Fibroblast of the conjunctiva (primary cell): ENCODE results near the gene CSGALNACT2.

Experiments used
- DNase-seq: peaks from one replicate; pipeline ENCODE4 v3.0.0-alpha.2; 2010; ENCODE audit warnings: low read depth

The CSGALNACT2 gene

DNA sequence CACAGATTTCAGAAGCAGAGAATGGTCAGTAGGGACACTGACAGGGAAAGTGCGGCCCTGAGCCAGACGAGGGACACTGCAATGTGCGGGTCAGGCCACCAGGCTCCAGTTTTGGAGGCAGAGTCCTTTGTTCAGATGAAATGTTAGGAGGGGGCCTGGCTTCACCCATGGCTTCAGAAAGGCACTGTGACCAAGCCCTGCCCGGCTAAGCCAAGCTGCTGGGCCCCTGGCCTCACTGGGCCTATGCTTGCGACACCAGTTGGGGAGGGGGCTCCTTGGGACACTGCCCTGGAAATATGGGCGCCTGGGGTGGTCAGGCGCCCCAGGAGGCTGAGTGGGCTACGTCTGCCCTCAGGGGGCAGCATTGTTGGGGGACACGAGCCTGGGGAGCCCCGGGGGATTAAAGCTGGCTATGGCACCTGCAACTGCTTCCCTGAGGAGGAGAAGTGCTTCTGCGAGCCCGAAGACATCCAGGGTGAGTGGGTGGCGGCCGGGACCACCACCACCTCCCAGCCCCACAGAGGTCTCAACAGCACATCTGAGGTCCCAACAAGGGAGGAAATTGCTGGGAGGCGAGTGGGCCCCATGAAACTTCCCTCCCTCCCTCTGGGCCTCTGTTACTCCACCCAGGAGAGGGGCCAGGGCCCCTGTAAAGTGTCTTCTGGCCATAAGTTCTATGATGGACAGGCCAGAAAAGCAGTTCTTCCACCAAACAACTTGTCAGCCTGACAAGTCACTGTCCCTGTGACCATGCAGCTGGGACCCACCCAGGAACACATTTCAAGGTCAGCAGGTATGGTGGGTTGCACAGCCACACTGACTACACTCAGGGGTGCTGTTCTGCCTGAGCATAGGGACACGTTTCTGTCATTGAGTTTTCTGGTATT lies 24.8 kb upstream of the CSGALNACT2 start:
- no peak for DNase-seq

DNA sequence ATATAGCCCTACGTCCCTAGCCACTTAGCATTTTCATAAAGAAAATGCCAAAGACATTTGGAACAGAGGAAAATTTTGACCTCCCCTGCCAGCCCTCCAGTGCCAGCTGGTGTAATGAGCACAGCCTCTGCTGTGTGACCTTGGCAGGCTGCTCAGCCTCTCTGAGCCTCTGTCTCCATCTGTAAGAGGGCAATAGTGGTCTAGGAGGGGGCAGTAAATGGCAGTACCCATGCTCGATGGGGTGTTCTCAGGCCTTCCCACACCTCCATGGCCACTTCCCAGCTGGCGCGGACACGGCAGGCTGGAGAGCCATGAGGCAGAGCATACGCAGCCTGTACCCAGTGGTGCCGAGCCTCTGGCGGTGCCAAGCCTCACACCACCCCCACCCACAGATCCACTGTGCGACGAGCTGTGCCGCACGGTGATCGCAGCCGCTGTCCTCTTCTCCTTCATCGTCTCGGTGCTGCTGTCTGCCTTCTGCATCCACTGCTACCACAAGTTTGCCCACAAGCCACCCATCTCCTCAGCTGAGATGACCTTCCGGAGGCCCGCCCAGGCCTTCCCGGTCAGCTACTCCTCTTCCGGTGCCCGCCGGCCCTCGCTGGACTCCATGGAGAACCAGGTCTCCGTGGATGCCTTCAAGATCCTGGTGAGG lies 24.0 kb upstream of the CSGALNACT2 start:
- no peak for DNase-seq

DNA sequence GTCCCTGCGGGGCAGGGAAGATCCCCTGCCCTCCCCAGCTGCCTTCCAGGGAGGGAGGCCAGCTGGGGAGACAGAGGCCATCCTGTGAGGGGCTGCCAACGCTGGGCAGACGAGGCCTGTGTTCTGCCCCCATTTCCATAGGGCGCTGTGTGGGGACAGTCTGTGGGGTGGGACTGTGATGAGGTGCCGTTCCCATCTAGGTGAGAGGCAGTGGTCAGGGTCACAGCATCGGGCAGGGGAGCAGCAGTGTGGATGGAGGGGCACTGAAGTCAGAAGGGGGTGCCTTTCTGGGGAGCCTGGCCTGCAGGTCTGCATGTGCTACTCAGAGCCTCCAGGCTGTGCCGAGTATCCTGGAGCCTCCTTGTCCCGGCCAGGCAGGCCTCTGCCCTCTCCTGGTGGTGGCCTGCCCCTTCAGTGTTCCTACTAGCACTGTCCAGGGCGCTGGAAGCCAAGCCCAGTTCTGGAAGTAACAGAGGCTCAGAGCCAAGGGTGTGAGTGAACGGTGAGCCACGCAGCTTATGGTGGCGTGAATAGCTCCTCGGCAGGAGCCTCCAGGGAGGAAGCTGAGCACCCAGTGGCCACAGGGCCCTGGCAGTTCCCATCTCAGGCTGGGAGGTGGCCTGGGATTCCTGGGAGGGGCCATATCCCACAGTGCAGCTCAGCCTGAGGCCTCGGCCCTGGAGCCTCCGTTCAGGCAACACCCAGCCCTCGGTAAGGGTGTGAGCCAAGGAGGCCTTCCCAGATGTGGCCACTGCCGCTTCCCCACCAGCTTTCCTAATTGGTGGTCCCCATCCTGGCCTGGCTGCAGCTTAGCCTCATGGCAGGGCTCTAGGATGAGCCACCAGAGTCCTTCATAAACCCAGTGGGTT lies 23.3 kb upstream of the CSGALNACT2 start:
- DNase-seq = no peak

DNA sequence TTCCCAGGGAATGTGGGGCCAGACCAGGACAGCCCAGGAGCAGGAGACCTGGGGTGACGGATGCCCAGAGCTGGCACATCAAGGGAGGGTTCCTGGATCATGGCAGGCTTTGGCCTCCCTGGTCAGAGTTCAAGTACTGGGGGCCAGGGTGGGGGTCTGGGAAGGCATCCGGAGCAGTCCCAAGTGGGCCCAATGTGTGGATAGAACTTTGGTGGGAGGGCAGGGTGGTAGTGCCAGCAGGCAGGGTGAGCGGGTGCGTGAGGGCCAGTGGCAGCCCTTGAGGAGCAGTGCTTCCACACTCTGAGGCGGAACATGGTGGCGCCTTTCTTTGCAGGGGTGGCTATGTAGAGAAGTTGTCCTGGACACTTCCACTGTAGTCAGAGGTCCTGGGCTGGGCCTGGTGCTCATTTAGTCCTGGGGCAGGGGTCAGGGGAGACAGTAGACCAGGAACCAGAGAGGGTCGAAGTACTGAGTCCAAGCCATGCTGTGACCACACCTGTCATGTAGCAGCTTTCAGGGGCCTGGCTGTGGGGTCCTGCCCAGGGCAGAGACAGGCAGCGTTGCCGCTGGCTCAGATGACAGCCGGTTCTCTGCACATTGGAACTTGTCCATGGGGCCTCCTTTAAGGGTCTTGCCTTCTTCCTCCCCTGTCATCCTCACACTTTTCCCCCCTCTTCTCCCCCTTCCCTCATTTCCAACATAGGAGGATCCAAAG lies 22.2 kb upstream of the CSGALNACT2 start:
- no peak for DNase-seq

DNA sequence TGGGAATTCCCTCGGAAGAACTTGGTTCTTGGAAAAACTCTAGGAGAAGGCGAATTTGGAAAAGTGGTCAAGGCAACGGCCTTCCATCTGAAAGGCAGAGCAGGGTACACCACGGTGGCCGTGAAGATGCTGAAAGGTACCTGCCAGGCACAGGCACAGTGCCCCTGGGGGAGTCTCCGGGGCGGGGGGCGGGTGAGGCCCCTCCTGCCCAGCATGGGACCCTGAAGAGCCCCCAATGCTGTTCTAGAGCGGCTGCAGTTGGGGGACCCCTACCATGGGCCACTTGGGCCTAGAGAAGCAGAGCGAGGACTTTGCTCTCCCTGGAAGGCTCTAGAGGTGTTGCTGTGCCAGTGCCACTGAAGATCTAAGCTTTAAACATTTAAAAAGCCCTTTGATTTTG lies 21.6 kb upstream of the CSGALNACT2 start:
- no peak for DNase-seq

GRCh38 chr10:43117031-43117776 lies 21.0 kb upstream of the CSGALNACT2 start:
- DNase-seq = no peak

DNA sequence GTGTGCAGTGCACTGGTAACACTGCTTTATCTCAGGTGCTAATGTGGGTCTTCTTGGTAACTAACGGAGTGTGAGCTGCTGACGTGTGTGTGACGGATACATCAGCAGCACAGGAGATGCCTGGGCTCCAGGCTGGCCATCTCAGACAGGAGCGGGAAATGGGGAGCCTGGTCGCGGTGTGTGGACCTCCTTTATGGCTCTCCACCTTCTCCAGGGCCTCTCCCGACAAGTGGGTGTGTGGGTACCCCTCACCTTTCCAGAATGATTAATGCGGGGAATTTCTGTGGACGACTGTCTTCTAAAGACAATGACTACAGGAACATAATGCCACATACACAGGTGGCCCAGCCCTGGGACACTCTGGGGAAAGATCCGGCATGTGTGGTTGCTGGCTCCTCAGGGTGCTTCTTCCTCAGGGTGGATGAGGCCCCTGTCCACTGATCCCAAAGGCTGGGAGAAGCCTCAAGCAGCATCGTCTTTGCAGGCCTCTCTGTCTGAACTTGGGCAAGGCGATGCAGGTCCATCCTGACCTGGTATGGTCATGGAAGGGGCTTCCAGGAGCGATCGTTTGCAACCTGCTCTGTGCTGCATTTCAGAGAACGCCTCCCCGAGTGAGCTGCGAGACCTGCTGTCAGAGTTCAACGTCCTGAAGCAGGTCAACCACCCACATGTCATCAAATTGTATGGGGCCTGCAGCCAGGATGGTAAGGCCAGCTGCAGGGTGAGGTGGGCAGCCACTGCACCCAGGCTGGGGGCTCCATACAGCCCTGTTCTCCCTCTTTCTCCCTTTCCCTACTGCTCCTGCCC lies 20.3 kb upstream of the CSGALNACT2 start:
- DNase-seq = no peak

DNA sequence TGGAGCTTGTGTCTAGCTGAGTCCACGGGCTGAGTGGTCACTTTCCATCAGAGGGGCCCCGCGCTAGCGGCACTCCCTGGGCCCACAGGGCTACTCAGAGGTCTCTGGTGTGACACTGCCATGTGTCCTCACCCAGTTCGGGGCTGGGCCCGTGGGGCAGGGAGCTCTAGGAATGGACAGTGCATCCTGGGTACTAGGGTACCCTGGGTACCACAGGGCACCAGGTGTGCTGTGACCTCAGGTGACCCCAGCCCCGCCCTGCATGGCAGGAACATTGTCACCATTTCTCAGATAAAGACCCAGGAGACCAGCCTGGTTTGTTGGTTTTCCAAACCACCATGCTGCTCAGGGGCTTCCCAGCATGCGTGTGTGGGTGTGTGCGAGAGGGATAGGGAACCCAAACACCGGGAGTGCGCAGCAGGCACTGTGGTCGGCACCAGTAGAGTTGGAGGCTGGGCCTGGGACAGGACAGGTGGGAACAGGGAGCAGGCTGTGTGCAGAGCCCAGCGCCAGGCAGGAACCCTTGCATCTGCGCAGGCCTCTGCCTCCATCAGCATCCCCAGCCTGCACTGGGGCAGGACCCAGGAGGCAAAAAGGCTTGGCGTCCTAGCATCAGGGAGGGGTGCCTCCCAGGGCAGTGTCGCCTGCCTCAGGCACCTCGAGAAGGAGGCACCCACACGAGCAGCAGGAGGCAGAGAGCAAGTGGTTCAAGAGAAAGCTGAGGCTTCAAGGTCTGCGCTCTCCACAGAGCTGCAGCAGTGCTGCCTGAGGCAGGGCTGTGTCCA lies 19.4 kb upstream of the CSGALNACT2 start:
- DNase-seq = no peak

- DNase-seq = no peak
These were observed 18.7 kb upstream of the CSGALNACT2 start for GRCh38 chr10:43119416-43120115.

- no peak for DNase-seq
These were observed 17.9 kb upstream of the CSGALNACT2 start for GRCh38 chr10:43120116-43120928.

DNA sequence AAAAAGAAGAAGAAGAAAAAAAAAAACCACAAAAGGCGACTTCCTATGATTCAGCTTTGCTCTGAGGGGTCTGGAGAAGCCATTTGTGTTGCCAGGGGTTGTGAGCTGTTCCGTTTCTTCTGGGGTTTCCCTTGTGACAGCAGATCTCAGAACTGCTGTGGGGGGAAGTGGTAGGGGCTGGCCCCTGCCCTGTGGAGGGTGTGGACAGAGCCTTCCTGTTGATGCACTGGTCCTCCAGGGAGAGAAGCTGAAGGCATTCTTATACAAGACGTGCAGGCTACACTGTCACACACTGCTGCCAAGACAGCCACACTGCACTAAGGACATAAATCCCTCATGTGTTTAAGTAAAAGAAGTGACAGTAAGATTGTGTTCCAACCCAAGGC lies 17.3 kb upstream of the CSGALNACT2 start:
- no peak for DNase-seq

- no peak for DNase-seq
These were observed 16.8 kb upstream of the CSGALNACT2 start for GRCh38 chr10:43121444-43121843.

DNA sequence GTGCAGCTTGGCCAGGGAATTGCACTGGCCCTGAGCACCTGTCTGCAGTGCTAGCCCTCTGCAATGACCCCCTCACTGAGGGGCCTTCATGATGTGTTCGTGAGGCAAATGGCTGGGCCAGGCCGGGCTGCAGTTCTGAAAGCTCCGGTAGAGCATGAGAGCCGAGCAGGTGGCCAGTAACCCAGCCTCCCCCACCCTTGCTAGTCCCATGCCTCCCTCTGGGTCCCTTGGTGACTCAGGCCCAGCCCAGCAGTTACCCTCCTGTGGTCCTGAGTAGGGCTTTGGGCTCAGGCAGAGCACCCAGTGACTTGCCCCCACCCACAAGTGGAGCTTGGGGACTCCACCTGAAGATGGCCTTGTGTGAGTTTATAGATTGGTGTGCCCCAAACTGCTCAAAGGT lies 16.1 kb upstream of the CSGALNACT2 start:
- DNase-seq = no peak

DNA sequence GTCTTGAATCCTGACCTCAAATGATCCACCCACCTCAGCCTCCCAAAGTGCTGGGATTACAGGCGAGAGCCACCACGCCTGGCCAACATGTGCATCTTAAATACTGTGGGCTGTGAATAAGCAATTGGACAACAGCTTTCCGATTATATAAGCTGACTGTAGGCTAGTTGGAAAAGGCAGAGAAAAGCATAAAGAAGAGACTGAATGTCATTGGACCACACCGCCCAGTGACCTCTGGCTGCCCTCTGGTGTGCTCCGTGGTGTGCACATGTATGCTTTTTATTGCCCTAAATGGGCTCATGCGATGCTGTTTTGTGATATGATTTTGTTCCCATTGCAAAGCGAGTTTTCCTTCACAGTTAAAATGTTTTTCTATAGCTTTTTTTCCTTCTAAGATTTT lies 15.4 kb upstream of the CSGALNACT2 start:
- DNase-seq = no peak

GRCh38 chr10:43123361-43124093 lies 14.7 kb upstream of the CSGALNACT2 start:
- no peak for DNase-seq

GRCh38 chr10:43124094-43124521 lies 14.1 kb upstream of the CSGALNACT2 start:
- no peak for DNase-seq

DNA sequence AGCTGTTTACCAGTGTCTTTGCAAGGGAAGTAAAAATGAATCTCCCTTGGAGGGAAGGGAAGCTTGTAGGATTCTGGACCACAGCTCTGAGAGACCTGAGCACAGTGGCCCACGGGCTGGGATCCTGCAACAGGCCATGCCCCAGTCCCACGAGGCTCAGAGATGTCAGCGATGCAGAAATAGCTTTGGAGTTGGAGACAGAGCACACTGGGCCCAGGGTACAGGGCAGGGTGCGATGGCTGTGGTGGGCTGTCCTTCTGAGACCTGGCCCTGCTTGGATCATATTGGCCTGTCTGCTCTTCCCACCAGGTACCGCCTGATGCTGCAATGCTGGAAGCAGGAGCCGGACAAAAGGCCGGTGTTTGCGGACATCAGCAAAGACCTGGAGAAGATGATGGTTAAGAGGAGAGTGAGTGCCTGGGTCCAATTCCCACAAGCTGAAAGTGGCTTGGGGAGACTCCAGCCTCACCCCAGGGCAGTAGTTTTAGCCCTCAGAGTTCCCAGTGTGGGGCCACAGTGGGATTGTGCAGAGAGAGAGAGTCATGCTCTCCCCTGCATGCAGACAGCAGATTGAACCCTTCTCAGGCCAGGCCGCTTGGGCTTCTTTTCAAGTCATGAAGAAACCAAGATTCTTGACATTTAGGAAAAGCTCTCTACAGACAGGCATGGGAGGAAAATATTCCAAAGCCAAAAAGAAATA lies 13.5 kb upstream of the CSGALNACT2 start:
- no peak for DNase-seq
